Measurements from ENCODE around the gene CHAD.

The CHAD gene

GRCh38 chr17:50484386-50485155, 15.9 kb upstream of the CHAD start:
- CTCF ChIA-PET: interaction anchor here (0.5 to 10.0 kb wide), 15 partner anchors 9 to 358 kb away, joined by 3 to 95 read pairs (median 4); partner anchors contain the start of gene LRRC59
- Histone ChIP-seq H3K9me3 (ENCODE audit: control insufficient read depth, insufficient read depth, low read depth, low read length) (no peaks in the 10 kb centered on the region), H3K4me3 (ENCODE audit: low read depth, low read length) (no peak overlapping the region), H3K4me1 (ENCODE audit: control insufficient read depth, insufficient read depth, low read length) (peaks cover 3% of the 10 kb centered on the region), H3K36me3 (ENCODE audit: control insufficient read depth in 2 of 2, insufficient read depth in 1 of 2, low read length in 2 of 2) (peaks cover 21 to 45% of the 10 kb centered on the region in 2 experiments), H3K27ac (ENCODE audit: extremely low read depth, low read depth, low read length) (no peak overlapping the region)
- no peak for TF ChIP-seq KLF9 (tag by site-specific recombination; IDR thresholded peaks at IDR 0.05; ENCODE audit: low read depth)
- TF ChIP-seq YY2 (tag by site-specific recombination; IDR thresholded peaks at IDR 0.05): no peak
- TF ChIP-seq ZNF560 (tag by site-specific recombination; IDR thresholded peaks at IDR 0.05; ENCODE audit: borderline replicate concordance): no peak
- POLR2A ChIA-PET: no interaction called here

GRCh38 chr17:50483266-50483665, 14.6 kb upstream of the CHAD start:
- TF ChIP-seq ZNF645 (tag by site-specific recombination; IDR thresholded peaks at IDR 0.05): no peak
- TF ChIP-seq ZNF514 (tag by site-specific recombination; IDR thresholded peaks at IDR 0.05): no peak
- no peak for TF ChIP-seq SCRT2 (tag by site-specific recombination; IDR thresholded peaks at IDR 0.05)
- TF ChIP-seq ZNF391 (tag by site-specific recombination; IDR thresholded peaks at IDR 0.05; ENCODE audit: borderline replicate concordance, low read depth): no peak
- peaks cover 4% of the 10 kb centered on the region for H3K4me1 ChIP-seq (ENCODE audit: control insufficient read depth, insufficient read depth, low read length)
- H3K36me3 ChIP-seq (ENCODE audit: control insufficient read depth in 2 of 2, insufficient read depth in 1 of 2, low read length in 2 of 2): peaks cover 21 to 45% of the 10 kb centered on the region in 2 experiments
- H3K9me3 ChIP-seq (ENCODE audit: control insufficient read depth, insufficient read depth, low read depth, low read length): no peaks in the 10 kb centered on the region
- POLR2A ChIA-PET: interaction anchor here (0.7 to 1.6 kb wide), 2 partner anchors 64 to 86 kb away, joined by 3 read pairs; partner anchors contain the start of genes LRRC59 and SPATA20
- CTCF ChIA-PET: interaction anchor here (0.6 to 10.0 kb wide), 33 partner anchors 10 to 1752 kb away, joined by 3 to 95 read pairs (median 4); partner anchors contain the start of genes CACNA1G, LRRC59 and SPATA20
- H3K4me3 ChIP-seq (ENCODE audit: low read depth, low read length): no peak overlapping the region
- H3K27ac ChIP-seq (ENCODE audit: extremely low read depth, low read depth, low read length): no peak overlapping the region

GRCh38 chr17:50482516-50482915, 13.8 kb upstream of the CHAD start:
- CTCF ChIA-PET: interaction anchor here (0.5 to 10.0 kb wide), 31 partner anchors 9 to 861 kb away, joined by 3 to 95 read pairs (median 4); partner anchors contain the start of genes CACNA1G, LRRC59 and SPATA20
- no peak overlapping the region for H3K27ac ChIP-seq (ENCODE audit: extremely low read depth, low read depth, low read length)
- no peak for TF ChIP-seq REPIN1 (tag by site-specific recombination; IDR thresholded peaks at IDR 0.05; ENCODE audit: low read depth)
- TF ChIP-seq ZNF654 (tag by site-specific recombination; IDR thresholded peaks at IDR 0.05; ENCODE audit: low read depth): peak; percentile 85
- TF ChIP-seq ZNF302 (tag by site-specific recombination; IDR thresholded peaks at IDR 0.05; ENCODE audit: low read depth): no peak
- TF ChIP-seq ZNF561 (tag by site-specific recombination; IDR thresholded peaks at IDR 0.05; ENCODE audit: borderline replicate concordance): peak; percentile 70; the same call in 1 of the 2 replicates
- TF ChIP-seq ZSCAN30 (tag by site-specific recombination; IDR thresholded peaks at IDR 0.05): 0 out of 2 replicates have a peak, but pooled peaks have one; percentile 21
- no peak for TF ChIP-seq ZNF624 (tag by site-specific recombination; IDR thresholded peaks at IDR 0.05)
- no peak for TF ChIP-seq ZNF596 (tag by site-specific recombination; IDR thresholded peaks at IDR 0.05)
- no peak for TF ChIP-seq ZNF548 (tag by site-specific recombination; IDR thresholded peaks at IDR 0.05)
- no peak for TF ChIP-seq ZNF121 (tag by site-specific recombination; IDR thresholded peaks at IDR 0.05)
- no peak for TF ChIP-seq ZNF223 (tag by site-specific recombination; IDR thresholded peaks at IDR 0.05)
- TF ChIP-seq SCRT2 (tag by site-specific recombination; IDR thresholded peaks at IDR 0.05): peak; percentile 35; the same call in 1 of the 2 replicates
- TF ChIP-seq ZNF112 (tag by site-specific recombination; IDR thresholded peaks at IDR 0.05): no peak
- TF ChIP-seq CTCF (tag by site-specific recombination; IDR thresholded peaks at IDR 0.05): peak; percentile 89
- TF ChIP-seq ZNF18 (tag by site-specific recombination; IDR thresholded peaks at IDR 0.05): no peak
- no peak for TF ChIP-seq FEZF1 (tag by site-specific recombination; IDR thresholded peaks at IDR 0.05)
- TF ChIP-seq GLIS1 (tag by site-specific recombination; IDR thresholded peaks at IDR 0.05): 0 out of 2 replicates have a peak, but pooled peaks have one; percentile 9

More at GRCh38 chr17:50482516-50482915, 13.8 kb upstream of the CHAD start:
- Histone ChIP-seq H3K36me3 (ENCODE audit: control insufficient read depth in 2 of 2, insufficient read depth in 1 of 2, low read length in 2 of 2) (peaks cover 21 to 45% of the 10 kb centered on the region in 2 experiments), H3K9me3 (ENCODE audit: control insufficient read depth, insufficient read depth, low read depth, low read length) (no peaks in the 10 kb centered on the region), H3K4me3 (ENCODE audit: low read depth, low read length) (no peak overlapping the region), H3K4me1 (ENCODE audit: control insufficient read depth, insufficient read depth, low read length) (peaks cover 6% of the 10 kb centered on the region)
- POLR2A ChIA-PET: interaction anchor here (0.7 to 1.6 kb wide), 2 partner anchors 64 to 85 kb away, joined by 3 read pairs; partner anchors contain the start of genes LRRC59 and SPATA20
